ENCODE data around the gene CLEC17A. TPM values are rescaled to one million over a fixed set of nuclear protein-coding genes. Genes with fewer than 3 reads are reported as not detected.
A peak's percentile ranks its signal among the peaks of the same experiment; 100 is the strongest.

Gene CLEC17A
- total and polyA plus RNA-seq, 2 experiments from 2014 or later: not detected

DNA sequence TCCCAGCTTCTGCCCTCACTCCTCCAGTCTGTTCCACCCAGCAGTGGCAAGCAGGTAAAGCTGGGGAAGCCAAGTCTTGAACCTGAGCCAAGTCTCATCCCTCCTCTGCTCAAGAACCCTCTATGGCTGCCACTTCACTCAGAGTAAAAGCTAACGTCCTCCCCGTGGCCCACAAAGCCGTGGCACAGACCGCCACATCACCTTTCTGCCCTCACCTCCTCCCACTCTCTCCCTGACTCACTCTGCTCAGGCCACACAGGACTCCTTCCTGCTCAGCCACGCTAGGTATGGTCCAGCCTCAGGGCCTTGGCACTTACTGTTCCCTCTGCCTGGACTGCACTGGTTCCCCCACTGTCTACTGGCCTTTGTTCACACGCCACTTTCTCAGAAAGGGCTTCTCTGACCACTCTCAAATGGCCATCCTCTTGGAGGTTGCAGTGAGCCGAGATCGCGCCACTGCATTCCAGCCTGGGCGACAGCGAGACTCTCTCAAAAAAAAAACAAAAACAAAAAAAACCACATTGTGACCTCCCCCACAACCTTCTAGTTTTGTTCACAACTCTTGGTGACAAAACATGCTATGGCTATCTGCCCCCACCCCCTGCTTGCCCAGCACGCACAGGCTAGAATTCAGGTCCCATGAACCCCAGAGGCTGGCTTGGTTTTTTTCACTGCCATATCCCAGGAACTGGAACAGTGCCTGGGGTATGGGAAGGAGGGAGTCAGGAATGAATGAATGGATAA, 26.8 kb upstream of the CLEC17A start:
- H3K4me1 ChIP-seq (ENCODE audit: low read depth): peaks cover 20% of the 10 kb centered on the region
- H3K36me3 ChIP-seq: no peaks in the 10 kb centered on the region
- peak in 1 of 2 donors; percentile 12 for DNase-seq (ENCODE audit: low read depth in 1 of 2, low spot score in 1 of 2)
- no peaks in the 10 kb centered on the region for H3K27me3 ChIP-seq
- H3K27ac ChIP-seq: no peak overlapping the region
- H3K4me3 ChIP-seq: no peak overlapping the region
- no peaks in the 10 kb centered on the region for H3K9me3 ChIP-seq (ENCODE audit: low read depth)
- TF ChIP-seq, protein P1, sequence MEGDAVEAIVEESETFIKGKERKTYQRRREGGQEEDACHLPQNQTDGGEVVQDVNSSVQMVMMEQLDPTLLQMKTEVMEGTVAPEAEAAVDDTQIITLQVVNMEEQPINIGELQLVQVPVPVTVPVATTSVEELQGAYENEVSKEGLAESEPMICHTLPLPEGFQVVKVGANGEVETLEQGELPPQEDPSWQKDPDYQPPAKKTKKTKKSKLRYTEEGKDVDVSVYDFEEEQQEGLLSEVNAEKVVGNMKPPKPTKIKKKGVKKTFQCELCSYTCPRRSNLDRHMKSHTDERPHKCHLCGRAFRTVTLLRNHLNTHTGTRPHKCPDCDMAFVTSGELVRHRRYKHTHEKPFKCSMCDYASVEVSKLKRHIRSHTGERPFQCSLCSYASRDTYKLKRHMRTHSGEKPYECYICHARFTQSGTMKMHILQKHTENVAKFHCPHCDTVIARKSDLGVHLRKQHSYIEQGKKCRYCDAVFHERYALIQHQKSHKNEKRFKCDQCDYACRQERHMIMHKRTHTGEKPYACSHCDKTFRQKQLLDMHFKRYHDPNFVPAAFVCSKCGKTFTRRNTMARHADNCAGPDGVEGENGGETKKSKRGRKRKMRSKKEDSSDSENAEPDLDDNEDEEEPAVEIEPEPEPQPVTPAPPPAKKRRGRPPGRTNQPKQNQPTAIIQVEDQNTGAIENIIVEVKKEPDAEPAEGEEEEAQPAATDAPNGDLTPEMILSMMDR (IDR thresholded peaks at IDR 0.05; ENCODE audit: low read depth, low read length): no peak

DNA sequence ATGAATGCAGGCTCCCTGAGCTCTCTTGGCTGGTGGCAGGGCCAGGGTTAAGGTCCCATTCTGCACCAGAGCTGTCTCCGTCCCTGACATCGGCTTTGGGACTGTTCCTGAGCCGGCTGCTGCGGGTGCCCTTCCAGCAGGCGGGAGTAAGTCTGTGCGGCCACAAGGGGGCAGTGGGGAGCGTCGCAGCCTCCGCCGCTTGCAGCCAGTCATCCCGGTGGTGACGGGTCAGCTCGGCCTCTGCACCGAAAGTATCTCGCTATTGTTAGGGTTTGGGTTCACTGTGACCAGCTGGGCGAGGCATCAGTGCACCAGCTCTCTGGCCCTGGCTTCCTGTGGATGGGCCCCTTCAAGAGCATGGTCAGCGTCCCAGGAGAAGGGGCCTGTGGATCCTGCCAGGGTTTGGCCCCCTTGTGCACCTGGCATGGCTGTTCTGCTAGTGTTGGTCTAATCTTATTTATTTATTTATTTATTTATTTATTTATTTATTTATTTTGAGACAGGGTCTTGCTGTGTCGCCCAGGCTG, 26.2 kb upstream of the CLEC17A start:
- TF ChIP-seq, protein P1 (IDR thresholded peaks at IDR 0.05; ENCODE audit: low read depth, low read length): peak; percentile 97
- DNase-seq (ENCODE audit: low read depth in 1 of 2, low spot score in 1 of 2): peak; percentile 85 to 87
- Histone ChIP-seq H3K4me3 (no peak overlapping the region), H3K4me1 (ENCODE audit: low read depth) (peaks cover 21% of the 10 kb centered on the region), H3K9me3 (ENCODE audit: low read depth) (no peaks in the 10 kb centered on the region), H3K27ac (no peak overlapping the region), H3K36me3 (no peaks in the 10 kb centered on the region), H3K27me3 (no peaks in the 10 kb centered on the region)

DNA sequence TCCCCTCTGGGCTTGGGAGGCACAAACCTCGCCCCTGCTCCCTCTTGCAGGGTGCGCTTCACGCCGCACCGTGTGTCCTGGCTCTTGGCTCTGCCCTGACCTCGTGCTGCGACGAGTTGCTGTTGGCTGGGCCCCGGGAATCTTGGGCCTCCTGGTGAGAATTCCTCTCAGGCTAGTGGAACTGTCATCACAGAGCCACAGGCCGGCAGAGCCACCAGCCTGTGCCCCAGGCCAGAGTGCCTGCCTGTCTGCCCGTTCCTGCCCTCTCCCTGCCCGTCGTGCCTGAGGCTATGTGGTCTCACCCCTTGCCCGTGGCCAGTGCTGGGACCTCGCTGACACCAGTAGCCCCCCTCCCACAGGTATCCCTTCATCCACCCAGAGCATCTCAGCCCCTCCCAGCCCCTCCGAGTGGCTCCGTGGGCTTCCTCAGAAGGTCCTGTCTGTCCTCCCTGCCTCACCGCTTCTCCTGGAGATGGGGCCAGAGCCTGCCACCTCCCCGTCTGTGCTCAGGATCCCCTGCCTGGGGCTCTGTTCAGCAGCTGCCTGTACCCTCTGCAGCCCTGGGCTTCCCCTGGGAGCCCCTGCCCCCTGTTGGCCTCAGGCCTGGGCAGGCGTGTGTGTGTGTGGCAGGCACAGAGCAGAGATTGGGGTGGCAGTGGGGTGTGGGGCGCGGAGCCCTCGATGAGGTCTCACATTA, 24.4 kb upstream of the CLEC17A start:
- H3K9me3 ChIP-seq (ENCODE audit: low read depth): no peaks in the 10 kb centered on the region
- peak overlapping the region; percentile 14 for H3K27ac ChIP-seq
- peaks cover 28% of the 10 kb centered on the region for H3K4me1 ChIP-seq (ENCODE audit: low read depth)
- H3K27me3 ChIP-seq: no peaks in the 10 kb centered on the region
- DNase-seq (ENCODE audit: low read depth in 1 of 2, low spot score in 1 of 2): no peak
- TF ChIP-seq, protein P1 (IDR thresholded peaks at IDR 0.05; ENCODE audit: low read depth, low read length): no peak
- no peaks in the 10 kb centered on the region for H3K36me3 ChIP-seq
- H3K4me3 ChIP-seq: no peak overlapping the region

DNA sequence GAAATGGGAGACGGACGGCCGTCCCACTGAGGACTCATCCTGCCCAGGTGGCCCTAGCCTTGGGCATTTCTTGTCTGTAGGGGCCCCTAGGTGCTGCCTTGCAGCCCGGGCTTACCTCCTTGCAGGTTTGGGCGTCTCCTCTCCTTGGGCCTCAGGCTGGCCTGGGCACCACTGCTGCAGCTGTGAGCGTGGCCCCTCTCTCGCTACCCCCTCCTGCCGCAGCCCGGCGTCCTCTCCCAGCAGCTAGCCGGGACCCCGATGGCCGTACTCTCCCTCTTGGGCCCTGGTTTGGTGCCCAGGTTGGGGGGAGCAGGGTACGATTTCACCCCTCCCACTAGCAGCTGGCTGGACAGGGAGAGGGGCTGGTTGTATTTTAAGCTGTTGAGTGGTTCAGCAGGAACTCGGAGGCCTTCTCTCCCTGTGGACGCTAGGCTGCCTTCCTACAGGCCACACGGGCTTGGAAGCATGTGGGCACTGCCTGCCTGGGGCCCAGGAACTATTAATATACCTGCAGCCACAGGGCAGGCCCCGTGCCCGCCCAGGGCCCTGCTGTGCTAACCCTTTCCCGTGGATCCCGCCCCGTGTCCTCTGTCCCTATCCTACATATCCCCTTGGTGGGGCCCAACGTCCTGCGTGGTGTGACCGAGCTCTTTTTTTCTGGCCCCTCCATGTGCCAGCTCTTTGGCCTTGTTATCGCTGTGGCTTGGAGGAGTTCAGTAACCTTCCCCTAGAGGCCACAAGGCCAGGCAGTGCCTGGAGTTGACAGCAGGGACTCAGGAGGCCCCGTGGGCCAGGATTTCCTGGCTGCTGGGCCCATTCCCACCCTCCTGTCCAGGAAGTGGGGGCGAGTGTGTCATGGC, 22.7 kb upstream of the CLEC17A start:
- no peak for DNase-seq (ENCODE audit: low read depth in 1 of 2, low spot score in 1 of 2)
- Histone ChIP-seq H3K27ac (peak overlapping the region; percentile 92), H3K4me3 (no peak overlapping the region)

DNA sequence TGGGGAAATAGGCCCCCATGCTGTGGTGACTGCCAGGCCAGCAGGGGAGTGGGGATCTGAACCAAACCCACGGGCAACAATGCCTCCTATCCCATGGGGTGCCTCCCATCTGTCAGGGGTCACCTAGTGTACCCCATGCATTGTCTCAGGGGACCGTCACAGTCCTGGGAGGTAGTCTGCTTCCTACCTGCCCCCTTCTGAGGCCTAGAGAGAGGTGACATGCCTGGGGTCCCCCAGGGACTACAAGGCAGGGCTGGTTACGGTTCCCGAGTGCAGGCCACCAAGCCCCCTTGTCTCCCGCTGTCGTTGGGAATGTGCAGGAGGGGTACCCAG, 22.1 kb upstream of the CLEC17A start:
- DNase-seq (ENCODE audit: low read depth in 1 of 2, low spot score in 1 of 2): no peak
- Histone ChIP-seq H3K27me3 (no peaks in the 10 kb centered on the region), H3K27ac (peak overlapping the region; percentile 92), H3K4me1 (ENCODE audit: low read depth) (peaks cover 28% of the 10 kb centered on the region), H3K9me3 (ENCODE audit: low read depth) (no peaks in the 10 kb centered on the region), H3K36me3 (peaks cover 3% of the 10 kb centered on the region), H3K4me3 (no peak overlapping the region)
- TF ChIP-seq, protein P1 (IDR thresholded peaks at IDR 0.05; ENCODE audit: low read depth, low read length): no peak

More for the DNA sequence above, 22.7 kb upstream of the CLEC17A start:
- TF ChIP-seq, protein P1 (IDR thresholded peaks at IDR 0.05; ENCODE audit: low read depth, low read length): no peak
- H3K36me3 ChIP-seq: peaks cover under 1% of the 10 kb centered on the region
- peaks cover 28% of the 10 kb centered on the region for H3K4me1 ChIP-seq (ENCODE audit: low read depth)
- H3K27me3 ChIP-seq: no peaks in the 10 kb centered on the region
- H3K9me3 ChIP-seq (ENCODE audit: low read depth): no peaks in the 10 kb centered on the region
